ENCODE results near the gene VMP1. TPM values are rescaled to one million over a fixed set of nuclear protein-coding genes. Genes with fewer than 3 reads are reported as not detected.

The VMP1 gene
- total and polyA plus RNA-seq, 2 donors (not counting 1 experiment from before 2014, with no cell fraction given), result 20.4 to 83.5 TPM

GRCh38 chr17:59769887-59770286, 62.4 kb downstream of the VMP1 start:
- Histone ChIP-seq H3K79me2 (ENCODE audit: control insufficient read depth, insufficient read depth, low read length) (no peaks in the 10 kb centered on the region), H3K27ac (ENCODE audit: low read length in 2 of 2) (no peak overlapping the region), H3K4me1 (ENCODE audit: control insufficient read depth in 2 of 2, insufficient read depth in 2 of 2, low read length in 2 of 2) (no peaks in the 10 kb centered on the region), H3K9ac (ENCODE audit: low read length) (no peak overlapping the region), H3K4me3 (ENCODE audit: control extremely low read depth in 1 of 5, extremely low read depth in 1 of 5, insufficient read depth in 1 of 5, low read depth in 2 of 5, low read length in 4 of 5) (no peak overlapping the region), H3K4me2 (replicated peaks; ENCODE audit: low read depth, low read length, poor library complexity, severe bottlenecking) (no peak overlapping the region), H3K27me3 (replicated peaks in 1 of 4; ENCODE audit: control extremely low read depth in 1 of 4, control insufficient read depth in 3 of 4, insufficient read depth in 4 of 4, low read length in 3 of 4) (no peaks in the 10 kb centered on the region), H4K20me1 (ENCODE audit: control insufficient read depth, insufficient read depth, low read length, poor library complexity, severe bottlenecking) (no peaks in the 10 kb centered on the region), H3K36me3 (replicated peaks in 1 of 2; ENCODE audit: control extremely low read depth in 1 of 2, control insufficient read depth in 1 of 2, extremely low read depth in 1 of 2, insufficient read depth in 2 of 2, low read length in 1 of 2) (peaks cover 6 to 21% of the 10 kb centered on the region in 2 experiments), H3K9me3 (ENCODE audit: control extremely low read depth in 1 of 3, control insufficient read depth in 2 of 3, insufficient read depth in 1 of 3, low read length in 2 of 3) (no peaks in the 10 kb centered on the region), H2AFZ (ENCODE audit: insufficient read depth, low read depth, low read length, poor library complexity, severe bottlenecking) (no peak overlapping the region)
- WGBS (ENCODE audit: insufficient coverage), result no CpG with 5 or more reads among the region's 1 CpG
- DNase-seq, result no peak
- ATAC-seq (ENCODE audit: low read depth), result no peak
- Mint-ChIP-seq H3K27ac (peak overlapping the region; percentile 67), H3K4me3 (no peak overlapping the region), H3K9me3 (ENCODE audit: insufficient read depth) (no peaks in the 10 kb centered on the region), H3K4me1 (peaks cover 6% of the 10 kb centered on the region), H3K27me3 (no peaks in the 10 kb centered on the region)
- ChIA-PET POLR2A (no interaction called here), CTCF (interaction anchor here (0.7 to 4.1 kb wide), 4 partner anchors 15 to 89 kb away, joined by 4 to 15 read pairs (median 8); no protein-coding TSS in a partner anchor)
- intact Hi-C loops (cut with micrococcal nuclease), result no loop called here
- no peak for TF ChIP-seq EZH2 (IDR thresholded peaks at IDR 0.05; ENCODE audit: borderline replicate concordance, insufficient read depth, low read depth, low read length, poor library complexity, severe bottlenecking)
- no peak for TF ChIP-seq CTCF (IDR thresholded peaks at IDR 0.05)

GRCh38 chr17:59771093-59771492, 63.6 kb downstream of the VMP1 start:
- no CpG with 5 or more reads among the region's 2 CpGs for WGBS (ENCODE audit: insufficient coverage)
- TF ChIP-seq CTCF (IDR thresholded peaks at IDR 0.05) (no peak), EZH2 (IDR thresholded peaks at IDR 0.05; ENCODE audit: borderline replicate concordance, insufficient read depth, low read depth, low read length, poor library complexity, severe bottlenecking) (no peak)
- Histone ChIP-seq H2AFZ (ENCODE audit: insufficient read depth, low read depth, low read length, poor library complexity, severe bottlenecking) (no peak overlapping the region), H3K36me3 (replicated peaks in 1 of 2; ENCODE audit: control extremely low read depth in 1 of 2, control insufficient read depth in 1 of 2, extremely low read depth in 1 of 2, insufficient read depth in 2 of 2, low read length in 1 of 2) (peaks cover 4 to 23% of the 10 kb centered on the region in 2 experiments), H3K4me2 (replicated peaks; ENCODE audit: low read depth, low read length, poor library complexity, severe bottlenecking) (no peak overlapping the region), H4K20me1 (ENCODE audit: control insufficient read depth, insufficient read depth, low read length, poor library complexity, severe bottlenecking) (no peaks in the 10 kb centered on the region), H3K27ac (ENCODE audit: low read length in 2 of 2) (no peak overlapping the region), H3K9me3 (ENCODE audit: control extremely low read depth in 1 of 3, control insufficient read depth in 2 of 3, insufficient read depth in 1 of 3, low read length in 2 of 3) (no peaks in the 10 kb centered on the region), H3K9ac (ENCODE audit: low read length) (no peak overlapping the region), H3K79me2 (ENCODE audit: control insufficient read depth, insufficient read depth, low read length) (no peaks in the 10 kb centered on the region), H3K27me3 (replicated peaks in 1 of 4; ENCODE audit: control extremely low read depth in 1 of 4, control insufficient read depth in 3 of 4, insufficient read depth in 4 of 4, low read length in 3 of 4) (no peaks in the 10 kb centered on the region), H3K4me3 (ENCODE audit: control extremely low read depth in 1 of 5, extremely low read depth in 1 of 5, insufficient read depth in 1 of 5, low read depth in 2 of 5, low read length in 4 of 5) (no peak overlapping the region), H3K4me1 (ENCODE audit: control insufficient read depth in 2 of 2, insufficient read depth in 2 of 2, low read length in 2 of 2) (no peaks in the 10 kb centered on the region)
- Mint-ChIP-seq H3K4me1 (peaks cover 6% of the 10 kb centered on the region), H3K4me3 (no peak overlapping the region), H3K27ac (no peak overlapping the region), H3K9me3 (ENCODE audit: insufficient read depth) (no peaks in the 10 kb centered on the region), H3K27me3 (no peaks in the 10 kb centered on the region)
- ChIA-PET POLR2A (interaction anchor here (0.6 to 0.7 kb wide), 2 partner anchors 51 to 356 kb away, joined by 3 read pairs; no protein-coding TSS in a partner anchor), CTCF (interaction anchor here (1.1 to 4.1 kb wide), 5 partner anchors 9 to 87 kb away, joined by 3 to 15 read pairs (median 8); no protein-coding TSS in a partner anchor)
- DNase-seq (no peak), ATAC-seq (ENCODE audit: low read depth) (no peak)
- intact Hi-C loops (cut with micrococcal nuclease), result no loop called here

Measured in B cell (primary cell).